Esophagus (tissue), 2 donors: ENCODE measurements around the gene TNS1. TPM values are rescaled to one million over a fixed set of nuclear protein-coding genes. Genes with fewer than 3 reads are reported as not detected.

Experiments
- H3K27ac ChIP-seq, 2 donors: one replicate each; pipeline ENCODE4 v1.5.1; 2013; ENCODE audit warnings: low read depth in 2 of 2, mild to moderate bottlenecking in 2 of 2, inconsistent platforms in 1 of 2, low read length in 1 of 2, moderate library complexity in 1 of 2
- H3K27me3 ChIP-seq, 2 donors: one replicate each; pipeline ENCODE4 v1.6.1; 2013; ENCODE audit warnings: low read length in 2 of 2, control low read depth in 1 of 2, mild to moderate bottlenecking in 1 of 2; ENCODE audit not compliant: insufficient read depth in 2 of 2, control insufficient read depth in 1 of 2
- H3K36me3 ChIP-seq, 2 donors: one replicate each; pipeline ENCODE4 v1.6.1; 2013; ENCODE audit warnings: low read length in 1 of 2; ENCODE audit not compliant: control insufficient read depth in 2 of 2, insufficient read depth in 2 of 2
- H3K4me1 ChIP-seq, 2 donors: one replicate each; pipeline ENCODE4 v1.6.1; 2013; ENCODE audit warnings: low read length in 1 of 2; ENCODE audit not compliant: control insufficient read depth in 2 of 2, insufficient read depth in 2 of 2
- H3K4me3 ChIP-seq, 2 donors: one replicate each; pipeline ENCODE4 v1.5.1; 2013; ENCODE audit warnings: low read length in 2 of 2, mild to moderate bottlenecking in 2 of 2, low read depth in 1 of 2, moderate library complexity in 1 of 2
- H3K9me3 ChIP-seq, 2 donors: one replicate each; pipeline ENCODE4 v1.6.1; 2013; ENCODE audit warnings: mild to moderate bottlenecking in 2 of 2, low read depth in 1 of 2, low read length in 1 of 2, moderate library complexity in 1 of 2; ENCODE audit not compliant: control insufficient read depth in 2 of 2, insufficient read depth in 1 of 2
- WGBS, 2 donors: extraction: QIAGEN DNeasy Blood & Tissue Kit; methylation state at CpG; one replicate each; pipeline ENCODE4 v1.1.7; 2013; 5-methylcytosine and 5-hydroxymethylcytosine counted together
- polyA plus RNA-seq, 2 donors: library from polyadenylated mRNA; stranded (reverse); fragments of 200-250 nt; gene quantifications; one replicate each; pipeline ENCODE4 v1.2.3, GENCODE V29; 2013
- donor health status: healthy with polysubstance abuse.
- donor health status: Bipolar disorder and iron deficiency.

The TNS1 gene
- polyA plus RNA-seq, 2 donors, result 28.3 to 39.0 TPM

DNA sequence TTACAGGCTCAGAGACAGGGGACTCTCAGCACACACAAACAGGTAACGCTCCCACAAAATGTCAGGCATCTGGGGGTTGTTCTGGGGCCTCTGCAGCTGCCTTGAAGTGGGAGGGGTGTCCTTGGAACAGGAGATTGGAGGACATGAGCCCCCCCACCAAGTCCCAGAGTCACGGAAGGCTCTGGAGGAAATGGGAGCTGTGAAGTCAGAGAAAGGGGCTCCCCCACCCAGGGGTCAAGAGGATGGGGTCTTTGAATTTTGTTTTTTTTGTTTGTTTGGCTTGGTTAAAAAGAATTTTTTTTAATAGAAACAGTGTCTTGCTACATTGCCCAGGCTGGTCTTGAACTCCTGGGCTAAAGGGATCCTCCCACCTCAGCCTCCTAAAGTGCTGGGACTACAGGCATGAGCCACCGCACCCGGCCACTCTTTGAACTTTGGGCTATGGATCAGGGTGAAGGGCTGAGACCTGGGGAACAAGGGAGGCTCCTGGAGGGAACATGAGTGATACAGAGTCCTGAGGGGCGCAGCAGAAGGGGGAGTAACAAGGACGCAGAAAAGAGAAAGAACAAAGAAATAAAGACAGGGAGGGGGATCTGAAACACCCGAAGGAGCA is 46.8 kb downstream of the TNS1 start:
- Histone ChIP-seq H3K27me3 (no peaks in the 10 kb centered on the region), H3K4me1 (peaks cover 24 to 35% of the 10 kb centered on the region in 2 donors), H3K4me3 (no peak overlapping the region), H3K27ac (peak overlapping the region; percentile 75 to 88), H3K9me3 (no peaks in the 10 kb centered on the region), H3K36me3 (no peaks in the 10 kb centered on the region)
- WGBS, 2 donors, result 81% methylated on average over 7 of the region's 7 CpGs

DNA sequence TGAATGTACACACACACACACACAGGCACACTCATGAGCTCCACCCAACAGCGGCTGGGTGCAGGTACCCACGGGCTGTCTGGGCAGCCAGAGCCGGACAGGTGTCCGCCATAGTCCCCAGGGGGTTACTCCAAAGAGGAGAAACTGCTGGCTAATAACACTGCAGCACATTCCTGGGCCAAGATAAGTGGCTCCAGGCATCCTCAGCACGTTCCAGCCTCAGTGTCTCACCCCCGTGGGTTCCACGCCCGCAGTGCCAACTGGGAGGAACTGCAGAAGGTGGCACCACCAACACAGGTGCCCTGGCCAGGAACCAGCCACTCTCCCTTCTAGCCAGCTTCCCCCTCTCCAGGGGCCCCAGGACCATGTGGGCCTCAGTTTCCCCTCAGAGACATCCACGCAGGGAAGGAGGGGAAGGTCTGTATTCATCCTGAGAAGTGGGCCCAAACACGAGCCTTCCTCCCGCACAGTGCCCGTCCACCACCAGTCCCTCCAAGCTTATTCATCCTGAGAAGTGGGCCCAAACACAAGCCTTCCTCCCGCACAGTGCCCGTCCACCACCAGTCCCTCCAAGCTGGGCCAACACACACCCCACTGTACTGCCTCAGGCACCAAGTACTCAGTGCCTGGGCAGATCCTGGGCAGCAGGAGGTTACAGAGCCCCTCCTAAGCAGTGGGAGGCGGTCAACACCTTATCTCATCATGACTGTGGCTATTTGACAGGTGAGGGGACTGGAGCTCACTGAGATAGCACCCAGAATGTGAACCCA is 47.6 kb downstream of the TNS1 start:
- no peaks in the 10 kb centered on the region for H3K27me3 ChIP-seq
- no peaks in the 10 kb centered on the region for H3K36me3 ChIP-seq
- H3K27ac ChIP-seq, result peak overlapping the region; percentile 75 to 88
- 73 to 74% methylated on average over 15 of the region's 15 CpGs for WGBS, 2 donors
- H3K4me1 ChIP-seq, result peaks cover 22 to 37% of the 10 kb centered on the region in 2 donors
- H3K4me3 ChIP-seq, result no peak overlapping the region
- H3K9me3 ChIP-seq, result no peaks in the 10 kb centered on the region

DNA sequence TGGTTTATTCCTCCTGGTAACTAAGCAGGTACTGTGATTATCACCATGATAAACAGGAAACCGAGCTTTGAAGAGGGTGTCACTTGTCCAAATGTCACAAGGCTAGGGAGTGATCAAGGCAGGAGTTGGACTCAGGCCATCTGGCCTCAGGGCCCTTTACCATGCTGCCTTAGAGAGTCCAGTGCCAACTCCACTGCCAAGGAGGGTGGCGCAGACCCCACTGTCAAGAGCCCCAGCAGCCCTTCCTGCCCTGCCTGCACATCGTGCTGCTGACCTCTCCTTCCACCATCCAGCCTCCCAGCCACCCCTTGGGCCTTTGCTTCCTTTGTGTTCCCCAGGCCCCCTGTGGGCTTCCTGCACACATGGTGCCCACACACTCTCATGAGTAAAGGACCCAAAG is 48.3 kb downstream of the TNS1 start:
- H3K27ac ChIP-seq, result peak overlapping the region; percentile 75 to 88
- 53 to 55% methylated on average over 3 of the region's 3 CpGs for WGBS, 2 donors
- no peaks in the 10 kb centered on the region for H3K36me3 ChIP-seq
- no peak overlapping the region for H3K4me3 ChIP-seq
- no peaks in the 10 kb centered on the region for H3K27me3 ChIP-seq
- H3K4me1 ChIP-seq, result peaks cover 22 to 38% of the 10 kb centered on the region in 2 donors
- no peaks in the 10 kb centered on the region for H3K9me3 ChIP-seq

DNA sequence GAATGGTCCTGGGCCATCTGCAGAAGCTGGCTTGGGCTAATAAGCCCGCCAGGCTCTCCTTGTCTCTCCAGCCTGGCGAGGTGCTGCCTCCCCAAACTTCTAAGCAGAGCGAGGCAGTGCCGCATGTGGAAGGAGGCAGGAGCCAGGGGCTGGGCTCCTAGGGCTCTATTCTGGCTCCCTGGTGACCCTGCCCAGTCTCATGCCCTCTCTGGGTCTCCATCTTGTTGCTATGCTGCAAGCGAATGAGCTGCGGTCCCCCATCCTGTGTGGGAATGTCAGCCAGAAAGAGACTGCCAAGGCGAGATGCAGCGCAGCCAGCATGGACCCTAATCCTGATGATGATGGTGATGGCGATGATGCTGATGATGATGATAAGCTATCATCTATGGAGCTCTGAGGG is 48.7 kb downstream of the TNS1 start:
- Histone ChIP-seq H3K36me3 (no peaks in the 10 kb centered on the region), H3K4me3 (no peak overlapping the region), H3K4me1 (peaks cover 22 to 38% of the 10 kb centered on the region in 2 donors), H3K9me3 (no peaks in the 10 kb centered on the region), H3K27me3 (no peaks in the 10 kb centered on the region), H3K27ac (peak overlapping the region; percentile 75 to 88)
- 82 to 86% methylated on average over 9 of the region's 9 CpGs for whole genome bisulfite sequencing, 2 donors

DNA sequence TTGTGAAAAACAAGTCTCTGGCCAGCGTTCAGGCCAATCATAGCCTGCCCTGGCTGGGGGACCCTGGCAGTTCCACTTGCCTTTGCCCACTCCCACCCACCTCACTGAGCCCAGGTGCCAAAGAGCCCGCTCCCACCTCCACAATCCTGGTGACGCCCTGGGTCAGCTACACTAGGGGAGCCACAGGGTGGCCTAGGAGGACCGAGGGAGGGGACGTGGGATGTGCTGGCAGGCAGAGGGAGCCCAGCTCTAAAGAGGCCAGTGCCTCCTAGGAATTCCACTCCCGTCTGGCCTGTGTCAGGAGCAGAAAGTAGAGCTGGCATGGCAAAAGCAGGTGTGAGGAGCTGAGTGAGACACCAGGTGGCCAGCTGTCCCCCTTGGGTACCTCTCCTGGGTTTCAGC is 49.3 kb downstream of the TNS1 start:
- H3K4me3 ChIP-seq, result no peak overlapping the region
- 60% methylated on average over 6 of the region's 6 CpGs for WGBS, 2 donors
- peaks cover 20 to 33% of the 10 kb centered on the region in 2 donors for H3K4me1 ChIP-seq

DNA sequence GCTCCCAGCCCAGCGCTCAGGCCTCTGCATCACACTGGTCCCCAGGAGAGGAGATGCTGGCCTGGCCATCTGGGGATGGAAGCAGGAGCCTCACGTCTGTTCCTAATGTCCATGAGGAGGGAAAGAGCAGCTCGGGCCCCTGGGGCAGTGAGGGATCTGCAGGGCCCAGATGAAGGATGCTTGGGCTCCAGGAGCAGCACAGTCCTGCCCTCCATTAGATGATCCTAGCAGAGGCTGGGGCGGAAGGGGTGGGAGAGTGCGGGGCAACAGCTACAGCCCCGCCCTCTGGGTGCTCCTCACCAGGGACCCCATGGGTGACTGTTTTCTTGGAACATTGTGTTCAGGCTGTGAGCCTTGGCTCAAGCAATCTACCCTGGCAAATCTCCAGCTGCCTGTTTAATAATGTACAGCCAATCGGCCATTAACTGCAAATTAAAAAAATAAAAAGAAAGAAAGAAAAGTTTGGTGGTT is 49.7 kb downstream of the TNS1 start:
- peaks cover 16 to 29% of the 10 kb centered on the region in 2 donors for H3K4me1 ChIP-seq
- no peaks in the 10 kb centered on the region for H3K36me3 ChIP-seq
- H3K27ac ChIP-seq, result peak overlapping the region; percentile 65 to 73
- 66 to 72% methylated on average over 7 of the region's 7 CpGs for WGBS, 2 donors
- H3K4me3 ChIP-seq, result no peak overlapping the region
- no peaks in the 10 kb centered on the region for H3K9me3 ChIP-seq
- no peaks in the 10 kb centered on the region for H3K27me3 ChIP-seq

More for the DNA sequence above, 49.3 kb downstream of the TNS1 start:
- no peaks in the 10 kb centered on the region for H3K27me3 ChIP-seq
- peak overlapping the region; percentile 75 to 88 for H3K27ac ChIP-seq
- H3K36me3 ChIP-seq, result no peaks in the 10 kb centered on the region
- no peaks in the 10 kb centered on the region for H3K9me3 ChIP-seq

DNA sequence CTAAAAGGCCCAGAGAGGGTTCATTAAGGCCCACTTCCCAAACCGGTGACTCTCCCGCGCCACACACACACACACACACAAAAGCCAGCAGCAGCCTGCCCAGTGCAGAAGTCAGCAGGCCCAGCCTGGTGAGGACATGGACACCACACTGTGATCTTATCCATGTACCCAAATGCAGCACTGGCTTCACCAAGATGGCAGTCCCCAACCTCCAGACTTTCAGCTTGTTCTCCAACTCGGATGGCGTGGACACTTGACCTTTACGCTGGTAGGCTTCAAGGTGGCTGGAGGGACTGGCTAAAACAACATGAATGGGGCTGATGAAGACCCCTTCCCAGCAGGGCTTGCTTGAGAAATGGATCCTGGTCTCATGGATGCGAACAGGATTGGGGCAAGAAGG is 50.4 kb downstream of the TNS1 start:
- Histone ChIP-seq H3K4me1 (peaks cover 16 to 29% of the 10 kb centered on the region in 2 donors), H3K9me3 (no peaks in the 10 kb centered on the region), H3K27ac (peak overlapping the region; percentile 65 to 73), H3K27me3 (no peaks in the 10 kb centered on the region), H3K36me3 (no peaks in the 10 kb centered on the region), H3K4me3 (no peak overlapping the region)
- WGBS, 2 donors, result 95 to 96% methylated on average over 7 of the region's 7 CpGs

DNA sequence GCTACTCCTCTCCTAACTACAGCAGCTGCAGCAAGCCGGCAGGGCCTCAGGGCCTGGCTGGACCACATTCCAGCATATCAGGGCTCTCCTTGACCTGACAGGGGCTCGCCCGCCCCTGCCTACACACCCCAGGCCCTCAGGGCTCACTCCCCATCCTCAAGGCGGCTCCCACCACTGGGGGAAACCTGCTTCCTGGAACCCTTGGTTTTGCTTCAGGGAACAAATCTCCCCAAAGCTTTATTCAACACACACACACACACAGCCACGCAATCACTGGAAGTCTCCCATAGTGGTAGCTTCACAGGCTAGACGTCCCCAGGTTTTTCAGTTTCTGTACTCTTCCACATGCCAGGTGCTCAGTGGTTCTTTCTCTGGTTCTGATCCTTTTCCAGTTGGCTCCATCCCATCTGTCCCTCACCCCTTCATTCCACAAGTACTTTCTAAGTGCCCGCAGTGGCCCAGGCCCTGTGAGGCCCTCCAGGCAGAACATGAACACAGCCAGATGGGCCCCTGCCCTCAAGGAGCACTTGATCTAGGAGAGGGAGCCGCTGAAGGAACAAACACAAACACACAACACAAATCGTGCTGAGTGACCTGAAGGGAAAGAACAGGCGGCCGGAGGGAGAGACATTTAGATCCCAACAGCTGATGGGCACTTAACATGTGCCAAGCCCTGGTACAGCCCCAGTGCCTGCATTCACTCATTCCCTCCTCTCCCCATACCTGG is 51.1 kb downstream of the TNS1 start:
- peaks cover 16 to 29% of the 10 kb centered on the region in 2 donors for H3K4me1 ChIP-seq
- peak overlapping the region; percentile 66 to 83 for H3K27ac ChIP-seq
- WGBS, 2 donors, result 53 to 66% methylated on average over 11 of the region's 11 CpGs

DNA sequence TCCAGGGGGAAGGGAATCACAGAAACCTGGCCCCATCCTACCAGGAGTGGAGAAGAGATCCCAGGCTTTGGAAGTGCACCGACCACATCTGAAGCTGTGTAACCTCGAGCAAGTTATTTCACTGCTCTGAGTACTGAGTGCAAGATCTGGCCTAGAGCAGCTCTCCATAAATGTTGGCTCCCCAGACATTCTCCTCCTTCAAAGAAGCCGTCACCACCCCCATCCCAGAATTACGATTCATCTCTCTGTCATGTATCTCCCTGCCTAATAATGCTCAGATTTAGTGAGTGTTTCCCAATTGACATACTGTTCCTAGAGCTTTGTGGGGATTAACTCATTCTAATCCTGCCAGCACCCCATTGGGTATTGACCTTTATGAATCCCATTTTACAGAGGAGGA is 51.7 kb downstream of the TNS1 start:
- Histone ChIP-seq H3K27ac (peak overlapping the region; percentile 66 to 83), H3K4me1 (peaks cover 16 to 29% of the 10 kb centered on the region in 2 donors), H3K36me3 (no peaks in the 10 kb centered on the region), H3K27me3 (no peaks in the 10 kb centered on the region), H3K4me3 (no peak overlapping the region), H3K9me3 (no peaks in the 10 kb centered on the region)
- 32 to 60% methylated on average over 4 of the region's 4 CpGs for WGBS, 2 donors

More for the DNA sequence above, 51.1 kb downstream of the TNS1 start:
- Histone ChIP-seq H3K36me3 (no peaks in the 10 kb centered on the region), H3K27me3 (no peaks in the 10 kb centered on the region), H3K9me3 (no peaks in the 10 kb centered on the region), H3K4me3 (no peak overlapping the region)
